Sigmoid colon (tissue), 7 donors: ENCODE results near the gene AP5Z1. TPM values are rescaled to one million over a fixed set of nuclear protein-coding genes. Genes with fewer than 3 reads are reported as not detected.

Experiments
- DNase-seq: peaks from one replicate; pipeline ENCODE4 v3.0.0-alpha.2; 2019
- H3K27ac ChIP-seq, 4 donors: fragments of 200-600 bp; sonication (generic); one replicate each; pipeline ENCODE4 v1.5.1; 2016 to 2019; ENCODE audit warnings: mild to moderate bottlenecking in 1 of 4
- H3K27me3 ChIP-seq, 3 donors: fragments of 200-600 bp; sonication (generic); one replicate each; pipeline ENCODE4 v1.5.1; 2019; ENCODE audit warnings: mild to moderate bottlenecking in 1 of 3
- H3K36me3 ChIP-seq, 4 donors: fragments of 200-600 bp; sonication (generic); one replicate each; pipeline ENCODE4 v1.5.1; 2016 to 2019
- H3K4me1 ChIP-seq, 4 donors: fragments of 200-600 bp; sonication (generic); one replicate each; pipeline ENCODE4 v1.5.1; 2017 to 2019
- H3K4me3 ChIP-seq, 4 donors: fragments of 200-600 bp; sonication (generic); one replicate each; pipeline ENCODE4 v1.5.1; 2017 to 2019; ENCODE audit warnings: mild to moderate bottlenecking in 2 of 4, moderate library complexity in 1 of 4
- H3K9me3 ChIP-seq, 4 donors: fragments of 200-600 bp in 3 of 4; sonication (generic) in 3 of 4; one replicate each; pipeline versions ENCODE4 v1.5.1 to v1.6.1; 2013 to 2019
- CTCF ChIP-seq, 4 experiments: fragments of 450-650 bp in 3 of 4; fragments of 200-600 bp in 1 of 4; IDR thresholded peaks; one replicate each; pipeline ENCODE4 v1.5.1; 2016 to 2019; ENCODE audit warnings: antibody characterized with exemption in 4 of 4, mild to moderate bottlenecking in 3 of 4, moderate library complexity in 2 of 4
- EP300 ChIP-seq, 4 donors: sonication (generic); formaldehyde crosslinking; IDR thresholded peaks; one replicate each; pipeline ENCODE4 v1.6.1; 2017; ENCODE audit warnings: antibody characterized with exemption in 4 of 4
- POLR2A ChIP-seq, 2 donors: fragments of 450-650 bp; IDR thresholded peaks; one replicate each; pipeline ENCODE4 v1.6.1; 2016; ENCODE audit warnings: antibody characterized with exemption in 2 of 2, mild to moderate bottlenecking in 2 of 2, moderate library complexity in 2 of 2
- POLR2AphosphoS5 ChIP-seq, 4 donors: sonication (generic); formaldehyde crosslinking; IDR thresholded peaks; one replicate each; pipeline ENCODE4 v1.6.1; 2017; ENCODE audit warnings: antibody characterized with exemption in 4 of 4
- WGBS, 2 donors: extraction: QIAGEN DNeasy Blood & Tissue Kit; methylation state at CpG; one replicate each; pipeline ENCODE4 v1.1.7; 2013; 5-methylcytosine and 5-hydroxymethylcytosine counted together
- intact Hi-C: fragments of 100-400 bp; cut with DNase I; formaldehyde crosslinking; loops from one replicate; pipeline ENCODE4 v1.15.1; 2023
- polyA plus RNA-seq, 3 donors: library from polyadenylated mRNA; stranded (reverse); fragments of 200-250 nt; gene quantifications; one replicate each; pipeline ENCODE4 v1.2.3, GENCODE V29; 2013
- total RNA-seq, 4 donors: library from RNA; depleted of rRNA; stranded (reverse); fragments of >200 nt; gene quantifications; one replicate each; pipeline ENCODE4 v1.1.0, GENCODE V29; 2016
- donor health status: healthy with polysubstance abuse.
- donor health status: Bipolar disorder and iron deficiency.
- donor health status: healthy.

AP5Z1 gene
- total and polyA plus RNA-seq, 7 donors: 16.8 to 66.0 (median 20.3) TPM

- peak; percentile 58 for DNase-seq
Measured at GRCh38 chr7:4833691-4834600, 58.5 kb downstream of the AP5Z1 start.

GRCh38 chr7:4834601-4835397 lies 59.4 kb downstream of the AP5Z1 start:
- intact Hi-C loops: loop anchor here (5.0 to 10.0 kb wide), 2 partner anchors 143 to 250 kb away; no protein-coding TSS in a partner anchor
- H3K27me3 ChIP-seq: no peaks in the 10 kb centered on the region
- H3K36me3 ChIP-seq: no peaks in the 10 kb centered on the region
- peak; percentile 55 for DNase-seq
- H3K9me3 ChIP-seq: no peaks in the 10 kb centered on the region
- no peaks in the 10 kb centered on the region for H3K4me1 ChIP-seq
- WGBS, 2 donors: 94 to 96% methylated on average over 60 of the region's 60 CpGs
- no peak overlapping the region for H3K27ac ChIP-seq
- TF ChIP-seq CTCF (IDR thresholded peaks at IDR 0.05): no peak
- no peak for TF ChIP-seq POLR2A (IDR thresholded peaks at IDR 0.05)
- no peak for TF ChIP-seq EP300 (IDR thresholded peaks at IDR 0.05)
- TF ChIP-seq POLR2AphosphoS5 (IDR thresholded peaks at IDR 0.05): no peak
- H3K4me3 ChIP-seq: no peak overlapping the region

More at GRCh38 chr7:4833691-4834600, 58.5 kb downstream of the AP5Z1 start:
- TF ChIP-seq POLR2A (IDR thresholded peaks at IDR 0.05): no peak
- TF ChIP-seq EP300 (IDR thresholded peaks at IDR 0.05): no peak
- TF ChIP-seq POLR2AphosphoS5 (IDR thresholded peaks at IDR 0.05): no peak
- no peak for TF ChIP-seq CTCF (IDR thresholded peaks at IDR 0.05)
- intact Hi-C loops: loop anchor here (5.0 to 10.0 kb wide), 2 partner anchors 143 to 251 kb away; no protein-coding TSS in a partner anchor
- Histone ChIP-seq H3K4me3 (no peak overlapping the region), H3K27ac (no peak overlapping the region), H3K4me1 (no peaks in the 10 kb centered on the region), H3K9me3 (no peaks in the 10 kb centered on the region), H3K36me3 (no peaks in the 10 kb centered on the region), H3K27me3 (no peaks in the 10 kb centered on the region)
- 82 to 83% methylated on average over 36 of the region's 36 CpGs for WGBS, 2 donors

- no peaks in the 10 kb centered on the region for H3K27me3 ChIP-seq
- WGBS, 2 donors: 87 to 91% methylated on average over 28 of the region's 28 CpGs
- intact Hi-C loops: loop anchor here (10.0 kb wide), 1 partner anchor 249 kb away; no protein-coding TSS in a partner anchor
- no peak overlapping the region for H3K4me3 ChIP-seq
- H3K27ac ChIP-seq: no peak overlapping the region
- no peak for TF ChIP-seq EP300 (IDR thresholded peaks at IDR 0.05)
- TF ChIP-seq POLR2AphosphoS5 (IDR thresholded peaks at IDR 0.05): no peak
- TF ChIP-seq CTCF (IDR thresholded peaks at IDR 0.05): no peak
- no peak for TF ChIP-seq POLR2A (IDR thresholded peaks at IDR 0.05)
- H3K9me3 ChIP-seq: no peaks in the 10 kb centered on the region
- no peaks in the 10 kb centered on the region for H3K36me3 ChIP-seq
- DNase-seq: peak; percentile 54
- H3K4me1 ChIP-seq: no peaks in the 10 kb centered on the region
Measured at GRCh38 chr7:4835398-4836205, 60.2 kb downstream of the AP5Z1 start.

- H3K9me3 ChIP-seq: no peaks in the 10 kb centered on the region
- no peak overlapping the region for H3K4me3 ChIP-seq
- no peak overlapping the region for H3K27ac ChIP-seq
- peak; percentile 55 for DNase-seq
- intact Hi-C loops: loop anchor here (10.0 kb wide), 1 partner anchor 249 kb away; no protein-coding TSS in a partner anchor
- no peaks in the 10 kb centered on the region for H3K4me1 ChIP-seq
- no peak for TF ChIP-seq CTCF (IDR thresholded peaks at IDR 0.05)
- TF ChIP-seq POLR2A (IDR thresholded peaks at IDR 0.05): no peak
- TF ChIP-seq POLR2AphosphoS5 (IDR thresholded peaks at IDR 0.05): no peak
- no peak for TF ChIP-seq EP300 (IDR thresholded peaks at IDR 0.05)
- 93 to 95% methylated on average over 30 of the region's 30 CpGs for WGBS, 2 donors
- H3K27me3 ChIP-seq: no peaks in the 10 kb centered on the region
- no peaks in the 10 kb centered on the region for H3K36me3 ChIP-seq
Measured at GRCh38 chr7:4836206-4836661, 60.8 kb downstream of the AP5Z1 start.
